GM18951 (cell line): ENCODE results near the gene NXPH1.

ENCODE experiments used
- POLR2A ChIP-seq: IDR thresholded peaks from 4 replicates; pipeline ENCODE4 v1.6.1; 2011; ENCODE audit warnings: mild to moderate bottlenecking; ENCODE audit not compliant: insufficient read length, insufficient read depth; ENCODE audit errors: extremely low read depth
- in situ Hi-C: fragments of 300-500 bp; cut with MboI; formaldehyde crosslinking; loops from one replicate; pipeline ENCODE4 v1.12.0; 2022; ENCODE audit warnings: low sequenced_read_pairs, mixed read lengths, inconsistent platforms; ENCODE audit not compliant: unreplicated experiment

Gene NXPH1

DNA sequence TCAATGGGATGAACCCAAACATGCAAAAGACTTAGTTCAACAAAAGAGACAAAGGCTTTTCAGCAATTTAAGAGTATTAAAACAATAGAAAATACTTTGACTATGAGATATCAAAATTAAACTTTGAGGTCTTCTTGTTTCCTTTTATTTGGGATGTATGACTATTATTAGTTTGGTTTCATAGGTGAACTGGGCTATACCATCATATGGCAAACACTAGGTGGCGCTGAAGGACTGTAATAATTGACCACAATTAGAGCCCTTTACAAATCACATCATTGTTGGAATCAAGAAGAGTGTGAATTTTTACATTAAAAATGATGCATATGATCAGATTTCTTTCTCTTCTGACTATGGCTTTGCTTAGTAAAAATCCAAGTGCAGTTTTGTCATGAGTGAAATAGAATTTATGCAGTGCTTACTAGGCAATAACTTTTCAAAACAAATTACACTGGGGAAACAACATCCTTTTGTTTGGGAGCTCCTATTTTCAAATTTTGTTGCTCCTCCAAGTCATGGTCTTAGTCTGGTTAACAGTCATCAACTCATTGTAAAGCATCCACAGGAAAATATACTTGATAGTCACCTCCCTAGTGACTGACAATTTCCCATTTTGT is 14.7 kb upstream of the NXPH1 start:
- in situ Hi-C loops = no loop called here
- TF ChIP-seq POLR2A = no peak

GRCh38 chr7:8422177-8422576 is 11.2 kb upstream of the NXPH1 start:
- in situ Hi-C loops = no loop called here

DNA sequence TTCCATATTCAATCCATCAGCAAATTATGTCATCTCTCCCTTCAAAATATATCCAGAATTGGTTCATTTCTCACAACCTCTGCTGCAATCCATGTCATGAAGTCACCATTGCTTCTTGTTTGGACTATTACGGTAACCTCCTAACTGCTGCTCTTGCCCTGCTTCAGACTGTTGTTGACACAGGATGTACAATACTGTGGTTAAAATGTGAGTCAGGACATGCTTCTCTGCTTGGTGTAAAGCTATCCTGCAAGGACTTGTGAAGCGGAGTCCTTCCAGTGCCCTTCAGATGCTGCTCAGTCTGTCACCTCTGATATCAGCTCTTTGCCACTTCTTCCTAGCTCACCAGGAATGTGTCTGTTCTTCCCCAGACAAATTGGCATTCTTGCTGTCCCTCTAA is 10.4 kb upstream of the NXPH1 start:
- in situ Hi-C loops = no loop called here

More at GRCh38 chr7:8422177-8422576, 11.2 kb upstream of the NXPH1 start:
- no peak for TF ChIP-seq POLR2A

DNA sequence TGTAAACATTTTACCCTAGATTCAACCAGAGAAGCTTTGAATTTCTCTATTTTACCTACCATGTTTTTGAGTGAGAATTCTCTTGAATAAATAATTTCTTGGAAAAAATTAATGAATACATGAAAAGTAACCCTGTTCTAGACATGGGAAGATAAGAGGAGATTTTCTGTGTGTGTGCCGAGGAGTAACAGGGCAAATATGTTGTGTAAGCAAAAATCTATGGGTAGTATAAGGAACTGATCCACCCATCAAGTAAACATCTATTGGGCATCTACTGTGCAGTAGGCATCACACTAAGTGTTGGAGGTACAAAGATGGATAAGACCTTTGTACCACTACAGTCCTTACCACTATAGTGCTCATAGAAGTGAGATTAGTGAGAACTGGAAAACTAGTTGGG is 8.2 kb upstream of the NXPH1 start:
- in situ Hi-C loops = no loop called here
- TF ChIP-seq POLR2A = no peak

More for the DNA sequence above, 10.4 kb upstream of the NXPH1 start:
- TF ChIP-seq POLR2A = no peak

DNA sequence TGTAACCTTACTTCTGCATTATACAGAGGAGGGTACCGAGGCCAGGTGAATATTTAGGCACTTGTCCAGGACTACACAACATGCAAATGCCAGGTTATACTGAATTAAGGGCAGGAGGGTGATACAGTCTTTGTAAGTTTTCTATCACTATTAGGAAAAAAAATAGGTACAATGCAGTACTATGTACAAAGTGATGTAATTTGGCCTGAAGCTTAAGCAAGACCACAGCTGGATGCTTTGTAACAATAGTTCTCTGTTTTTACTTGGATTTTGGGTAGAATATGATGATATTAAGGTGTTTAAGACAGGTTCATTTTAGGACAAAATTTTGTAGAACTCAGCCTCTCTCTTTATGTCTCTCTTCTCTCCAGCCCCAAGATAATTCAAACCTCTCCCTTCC is 2.8 kb upstream of the NXPH1 start:
- no peak for TF ChIP-seq POLR2A
- in situ Hi-C loops = no loop called here

GRCh38 chr7:8434290-8435002 is 1.0 kb downstream of the NXPH1 start:
- in situ Hi-C loops = no loop called here
- TF ChIP-seq POLR2A = no peak

GRCh38 chr7:8435095-8435494 is 1.7 kb downstream of the NXPH1 start:
- in situ Hi-C loops = no loop called here

DNA sequence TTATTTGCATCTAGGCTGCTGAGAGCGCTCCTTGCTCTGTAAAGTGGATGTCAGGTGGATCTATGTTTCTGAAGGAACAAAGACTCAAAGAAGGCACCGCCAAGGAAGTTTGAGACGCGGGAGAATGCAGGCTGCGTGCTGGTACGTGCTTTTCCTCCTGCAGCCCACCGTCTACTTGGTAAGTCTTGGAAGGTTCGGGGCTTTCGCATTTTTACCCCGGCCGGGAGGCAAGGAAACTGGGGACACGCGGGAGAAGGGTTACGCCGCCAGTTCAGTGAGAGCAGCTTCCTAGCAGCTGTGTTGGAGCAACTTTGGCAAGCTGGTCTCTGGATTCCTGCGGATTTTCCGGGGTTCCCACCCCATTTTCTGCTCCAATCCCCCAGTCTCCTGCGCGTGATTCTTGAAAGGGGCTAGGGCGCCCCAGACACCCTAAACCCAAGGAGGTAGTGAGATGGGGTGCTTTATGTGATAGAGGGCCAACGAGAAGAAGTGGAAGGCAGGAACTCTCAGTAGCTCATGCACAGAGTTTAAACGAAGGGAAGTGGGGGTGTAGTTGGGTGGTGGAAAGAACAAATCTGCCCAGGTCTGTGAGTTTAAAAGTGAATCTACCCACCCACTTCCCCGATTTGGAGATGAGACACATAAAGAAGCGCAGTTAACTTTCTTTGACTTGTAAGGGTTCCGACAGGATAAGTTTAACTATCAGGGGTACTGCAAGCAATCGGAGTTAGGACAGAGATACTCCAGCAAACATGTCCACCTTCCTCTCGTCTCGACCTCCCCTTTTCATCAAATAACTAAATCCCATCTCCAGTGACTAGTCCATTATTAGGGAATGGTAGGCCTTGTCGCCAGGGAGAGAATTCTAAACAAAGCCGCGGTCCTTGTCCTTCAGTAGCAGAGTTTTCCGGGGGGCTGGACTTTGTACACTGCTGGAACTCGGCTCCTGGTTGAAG is 2.5 kb downstream of the NXPH1 start:
- in situ Hi-C loops = no loop called here
- TF ChIP-seq POLR2A = no peak

More at GRCh38 chr7:8435095-8435494, 1.7 kb downstream of the NXPH1 start:
- TF ChIP-seq POLR2A = no peak

DNA sequence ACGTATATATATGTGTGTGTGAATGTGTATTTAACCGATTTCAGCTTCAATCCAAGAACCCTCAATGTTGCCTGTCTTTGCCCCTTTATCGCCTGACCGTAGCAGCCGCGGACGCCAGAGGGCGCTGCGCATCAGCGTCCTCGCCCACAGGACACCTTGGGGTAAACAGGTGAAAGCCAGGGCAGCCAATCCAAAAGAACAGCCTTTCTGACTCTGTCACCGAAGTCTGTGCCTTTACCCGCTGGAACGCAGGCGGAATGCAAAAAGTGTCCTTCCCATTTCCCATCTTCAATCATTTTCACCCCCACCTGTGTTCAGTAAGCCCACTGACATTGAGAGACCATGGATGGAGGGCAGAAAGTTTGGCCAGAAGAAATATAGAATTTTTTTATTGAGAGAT is 3.6 kb downstream of the NXPH1 start:
- TF ChIP-seq POLR2A = no peak
- in situ Hi-C loops = no loop called here

DNA sequence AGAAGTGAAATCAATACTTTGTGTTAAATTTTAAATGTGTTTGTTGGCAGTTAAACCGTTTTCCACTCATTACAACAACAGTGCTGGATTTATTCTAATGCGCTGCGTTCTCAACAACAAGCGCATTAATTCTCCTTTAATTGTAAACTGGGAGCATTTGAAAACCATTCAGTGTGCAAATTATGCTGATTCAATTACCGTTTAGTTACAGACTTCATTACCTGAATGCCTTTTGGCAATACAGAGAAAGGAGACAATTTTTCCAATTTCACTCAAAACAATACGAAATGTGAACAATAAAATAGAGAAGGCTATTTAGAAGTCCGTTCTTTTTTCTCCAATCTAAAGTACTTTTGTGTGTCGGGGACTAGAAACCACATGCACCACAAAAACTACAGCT is 4.2 kb downstream of the NXPH1 start:
- in situ Hi-C loops = no loop called here
- TF ChIP-seq POLR2A = no peak

DNA sequence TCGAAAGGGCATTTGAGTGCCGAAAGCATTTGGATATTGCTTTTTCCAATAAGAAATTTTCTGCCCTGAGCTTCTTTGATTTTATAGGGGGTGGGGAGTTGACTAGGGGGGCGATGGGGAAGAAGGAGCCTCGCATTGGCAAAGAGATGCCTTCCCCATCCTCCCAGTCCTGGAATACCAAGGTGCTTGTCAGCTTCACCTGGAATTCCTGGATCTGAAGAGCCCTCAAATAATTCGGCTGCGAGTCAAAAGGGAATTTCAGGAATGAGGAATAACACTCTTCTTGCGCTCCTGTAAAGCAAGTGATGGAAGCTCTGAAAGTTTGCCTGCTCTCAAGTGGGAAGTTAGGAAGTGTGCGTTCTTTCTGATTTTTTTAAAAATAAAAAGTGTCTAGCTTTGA is 7.3 kb downstream of the NXPH1 start:
- in situ Hi-C loops = no loop called here
- no peak for TF ChIP-seq POLR2A

- in situ Hi-C loops = no loop called here
These were observed 7.9 kb downstream of the NXPH1 start for GRCh38 chr7:8441106-8441965.

More at GRCh38 chr7:8441106-8441965, 7.9 kb downstream of the NXPH1 start:
- no peak for TF ChIP-seq POLR2A
